Measurements from ENCODE around the gene TMEM87B. TPM values are rescaled to one million over a fixed set of nuclear protein-coding genes. Genes with fewer than 3 reads are reported as not detected.

The TMEM87B gene
- total and polyA plus RNA-seq, 2 of the 8 experiments (the other 6 are each of a cell fraction or from before 2014, with no cell fraction given), result 7.2 to 9.0 TPM

DNA sequence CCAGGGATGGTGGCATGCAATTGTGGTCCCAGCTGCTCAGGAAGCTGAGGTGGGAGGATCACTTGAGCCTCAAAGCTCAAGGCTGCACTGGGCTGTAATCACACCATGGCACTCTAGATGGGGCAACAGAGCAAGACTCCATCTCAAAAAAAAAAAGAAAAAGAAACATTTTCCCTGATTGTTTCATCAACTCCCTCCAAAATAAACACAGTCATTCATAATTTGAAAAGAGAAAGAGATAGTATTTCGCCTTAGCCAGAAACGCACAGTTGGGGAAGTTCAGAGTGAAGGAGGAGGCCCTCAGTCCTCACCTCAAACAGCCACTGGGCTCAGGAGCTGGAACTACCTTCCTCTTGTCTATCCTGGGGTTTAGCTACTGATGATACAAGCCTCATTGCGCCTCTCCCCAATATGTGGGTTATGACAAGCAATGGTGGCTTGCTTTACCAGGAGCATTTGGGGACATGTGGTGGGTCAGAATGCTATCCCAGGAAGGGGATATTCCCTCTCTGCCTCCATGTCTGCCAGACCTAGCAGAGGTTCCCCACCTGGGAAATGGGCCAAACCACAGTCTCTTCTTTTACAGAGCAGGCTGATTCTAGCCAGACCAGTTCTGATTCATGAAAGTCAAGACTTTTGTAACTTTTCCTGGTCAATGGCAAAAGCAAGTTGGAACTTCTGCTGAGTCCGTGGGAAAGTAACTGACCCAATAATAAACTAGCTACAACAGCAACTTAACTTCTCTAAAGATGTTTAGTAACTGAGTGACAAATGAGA, 22.2 kb upstream of the TMEM87B start:
- H4K91ac ChIP-seq (replicated peaks; ENCODE audit: insufficient read length, low read length), result no peak overlapping the region
- no peak overlapping the region for H3K18ac ChIP-seq (ENCODE audit: extremely low read depth, low read length)
- no peak overlapping the region for H2BK120ac ChIP-seq (replicated peaks; ENCODE audit: low read depth, low read length)
- H3K4ac ChIP-seq (replicated peaks; ENCODE audit: insufficient read length, low read depth, low read length), result no peak overlapping the region
- POLR2A ChIA-PET (ENCODE audit: partially characterized antibody), result interaction anchor here (1.4 kb wide), 1 partner anchor 10 kb away, joined by 3 read pairs; no protein-coding TSS in a partner anchor
- CTCF ChIA-PET (ENCODE audit: partially characterized antibody), result interaction anchor here (0.5 to 5.9 kb wide), 6 partner anchors 11 to 135 kb away, joined by 3 to 28 read pairs (median 3); no protein-coding TSS in a partner anchor
- no peaks in the 10 kb centered on the region for H3K79me1 ChIP-seq (ENCODE audit: low read depth, low read length)
- H3K9ac ChIP-seq (replicated peaks in 1 of 4; ENCODE audit: extremely low read depth in 1 of 4, low read depth in 3 of 4, low read length in 3 of 4), result no peak overlapping the region
- no peak overlapping the region for H3K23ac ChIP-seq (ENCODE audit: insufficient read length)
- no peaks in the 10 kb centered on the region for H4K20me1 ChIP-seq (replicated peaks in 1 of 2; ENCODE audit: control insufficient read depth in 1 of 2, insufficient read depth in 2 of 2, low read length in 2 of 2)
- no peak overlapping the region for H3K14ac ChIP-seq (ENCODE audit: insufficient read length)
- 66% methylated on average over 4 of the region's 4 CpGs; no CpG with 5 or more reads in 1 of the 2 experiments for WGBS, 2 experiments (ENCODE audit: extremely low coverage in 1 of 2, insufficient coverage in 1 of 2, insufficient read length in 1 of 2, insufficient replicate concordance in 2 of 2, low coverage in 1 of 2, low lambda C conversion rate in 2 of 2, missing lambda C conversion rate in 1 of 2)
- no peaks in the 10 kb centered on the region for H3K27me3 ChIP-seq (replicated peaks in 1 of 4; ENCODE audit: control insufficient read depth in 3 of 4, extremely low read depth in 1 of 4, insufficient read depth in 3 of 4, low read length in 3 of 4)
- H3K4me1 ChIP-seq (replicated peaks in 1 of 4; ENCODE audit: control insufficient read depth in 3 of 4, insufficient read depth in 4 of 4, low read length in 3 of 4), result peaks cover 0 to 9% (median 5%) of the 10 kb centered on the region in 4 experiments; a peak in 4 of 7 replicates
- DNase-seq (ENCODE audit: low read depth in 1 of 2, low spot score in 2 of 2) (peak in 1 of 2 experiments; percentile 27), FAIRE-seq (no peak)
- TF ChIP-seq RFX5 (IDR thresholded peaks at IDR 0.05; ENCODE audit: borderline replicate concordance, low read depth, low read length) (no peak), KDM1A (IDR thresholded peaks at IDR 0.05; ENCODE audit: borderline replicate concordance, low read length) (0 out of 2 replicates have a peak, but pooled peaks have one; percentile 44)
- no peak overlapping the region for H3K56ac ChIP-seq (replicated peaks; ENCODE audit: insufficient read length, low read depth, low read length)
- H3K79me2 ChIP-seq (ENCODE audit: control insufficient read depth in 1 of 2, insufficient read depth in 2 of 2, low read length in 2 of 2), result no peaks in the 10 kb centered on the region
- H2BK20ac ChIP-seq (ENCODE audit: low read length), result peak overlapping the region; percentile 95; the same call in 1 of the 2 replicates
- peak overlapping the region; percentile 67; the same call in 1 of the 2 replicates for H2BK5ac ChIP-seq (ENCODE audit: low read depth, low read length)
- no peak overlapping the region for H3K4me3 ChIP-seq (ENCODE audit: extremely low read depth in 1 of 4, insufficient read depth in 2 of 4, low read depth in 3 of 4, low read length in 4 of 4)
- H3K36me3 ChIP-seq (ENCODE audit: control insufficient read depth in 2 of 4, insufficient read depth in 4 of 4, low read length in 3 of 4), result no peaks in the 10 kb centered on the region
- H3K9me3 ChIP-seq (ENCODE audit: insufficient read depth in 2 of 2, low read depth in 1 of 2, low read length in 1 of 2), result no peaks in the 10 kb centered on the region; a peak in 1 of 4 replicates
- H2BK12ac ChIP-seq (ENCODE audit: low read depth, low read length), result no peak overlapping the region
- H4K8ac ChIP-seq (ENCODE audit: extremely low read depth, insufficient read depth, low read length), result no peak overlapping the region
- H2AK5ac ChIP-seq (ENCODE audit: low read depth, low read length), result peak overlapping the region; percentile 82; the same call in 1 of the 2 replicates
- no peak overlapping the region for H2AFZ ChIP-seq (ENCODE audit: low read length)
- no peak overlapping the region for H4K5ac ChIP-seq (ENCODE audit: insufficient read length, low read depth, low read length)
- H3K4me2 ChIP-seq (ENCODE audit: insufficient read depth in 1 of 2, low read depth in 2 of 2, low read length in 2 of 2), result no peak overlapping the region
- peak overlapping the region; percentile 8; the same call in 1 of the 2 replicates for H2BK15ac ChIP-seq (ENCODE audit: low read length)
- no peak overlapping the region for H3K27ac ChIP-seq (ENCODE audit: low read depth, low read length)
- H3K23me2 ChIP-seq (ENCODE audit: low read depth, low read length), result no peaks in the 10 kb centered on the region; the same call in 1 of the 2 replicates

Measured in H1 (cell line).